ENCODE measurements around the gene SELENOK. TPM values are rescaled to one million over a fixed set of nuclear protein-coding genes. Genes with fewer than 3 reads are reported as not detected.

The SELENOK gene
- total and polyA plus RNA-seq, 9 donors: 38.9 to 99.9 (median 57.9) TPM

- 95 to 98% (median 97%) methylated on average over 9 of the region's 9 CpGs for WGBS, 3 donors
Measured at GRCh38 chr3:53836084-53836872, 55.4 kb downstream of the SELENOK start.

GRCh38 chr3:53835257-53835656 lies 56.4 kb downstream of the SELENOK start:
- no peaks in the 10 kb centered on the region for H3K27me3 ChIP-seq
- intact Hi-C loops (cut with DNase I): no loop called here
- WGBS, 3 donors: 85 to 100% (median 90%) methylated on average over 1 of the region's 1 CpG
- H3K9me3 ChIP-seq: no peaks in the 10 kb centered on the region
- H3K36me3 ChIP-seq: no peaks in the 10 kb centered on the region
- H3K4me1 ChIP-seq (ENCODE audit: insufficient read depth): no peaks in the 10 kb centered on the region
- TF ChIP-seq CTCF (IDR thresholded peaks at IDR 0.05) (no peak), POLR2A (IDR thresholded peaks at IDR 0.05) (no peak), EP300 (IDR thresholded peaks at IDR 0.05) (no peak)
- no peak for DNase-seq
- H3K4me3 ChIP-seq: no peak overlapping the region
- no peak overlapping the region for H3K27ac ChIP-seq

More at GRCh38 chr3:53836084-53836872, 55.4 kb downstream of the SELENOK start:
- Histone ChIP-seq H3K36me3 (no peaks in the 10 kb centered on the region), H3K27me3 (no peaks in the 10 kb centered on the region), H3K4me1 (ENCODE audit: insufficient read depth) (no peaks in the 10 kb centered on the region), H3K27ac (no peak overlapping the region), H3K4me3 (no peak overlapping the region), H3K9me3 (no peaks in the 10 kb centered on the region)
- intact Hi-C loops (cut with DNase I): no loop called here
- no peak for DNase-seq
- TF ChIP-seq EP300 (IDR thresholded peaks at IDR 0.05) (no peak), POLR2A (IDR thresholded peaks at IDR 0.05) (no peak)

GRCh38 chr3:53834429-53835095 lies 57.1 kb downstream of the SELENOK start:
- intact Hi-C loops (cut with DNase I): no loop called here
- Histone ChIP-seq H3K4me3 (no peak overlapping the region), H3K36me3 (no peaks in the 10 kb centered on the region), H3K27ac (no peak overlapping the region), H3K27me3 (no peaks in the 10 kb centered on the region), H3K4me1 (ENCODE audit: insufficient read depth) (no peaks in the 10 kb centered on the region), H3K9me3 (no peaks in the 10 kb centered on the region)
- no peak for DNase-seq
- TF ChIP-seq EP300 (IDR thresholded peaks at IDR 0.05) (no peak), CTCF (IDR thresholded peaks at IDR 0.05) (no peak), POLR2A (IDR thresholded peaks at IDR 0.05) (no peak)
- WGBS, 3 donors: 98 to 99% (median 99%) methylated on average over 6 of the region's 6 CpGs

Other genes with a start within 250 kb of the SELENOK start
- gene CHDH, start 45.4 kb downstream of the SELENOK start, total RNA-seq: 1 to 10 TPM; 3.6 to 7.0 (median 4.9) TPM
- gene CHDH, start 45.4 kb downstream of the SELENOK start, polyA plus RNA-seq: under 1 TPM; 0.85 to 0.88 TPM
- gene IL17RB, start 45.3 kb downstream of the SELENOK start, total RNA-seq: 1 to 10 TPM in 6 of 7 donors, under 1 TPM in 1; 0.99 to 5.6 (median 1.1) TPM
- 1 to 10 TPM; 1.1 to 1.2 TPM for gene IL17RB, start 45.3 kb downstream of the SELENOK start, polyA plus RNA-seq
- 10 to 100 TPM; 12.5 to 34.5 (median 21.3) TPM for gene ACTR8, start 9.7 kb downstream of the SELENOK start, total RNA-seq
- 10 to 100 TPM in 1 of 2 donors, 1 to 10 TPM in 1; 9.1 to 20.6 TPM for gene ACTR8, start 9.7 kb downstream of the SELENOK start, polyA plus RNA-seq
- 10 to 100 TPM in 1 of 7 donors, 1 to 10 TPM in 6; 3.0 to 10.1 (median 5.1) TPM for gene CACNA2D3, start 230.7 kb upstream of the SELENOK start, total RNA-seq
- 1 to 10 TPM; 2.0 to 4.7 TPM for gene CACNA2D3, start 230.7 kb upstream of the SELENOK start, polyA plus RNA-seq